Dermis blood vessel endothelial cell (primary cell): ENCODE data around the gene PILRB. TPM values are rescaled to one million over a fixed set of nuclear protein-coding genes. Genes with fewer than 3 reads are reported as not detected.

Experiments
- DNase-seq: peaks from one replicate; pipeline ENCODE4 v3.0.0; 2010
- total RNA-seq: library from RNA; depleted of rRNA; stranded (reverse); fragments of >200 nt; gene quantifications from 2 replicates; pipeline ENCODE4 v1.2.3, GENCODE V29; 2014

PILRB gene
- total RNA-seq, 1 donor from 2014 or later = 17.0 TPM

GRCh38 chr7:100407285-100408180 lies 49.6 kb downstream of the PILRB start:
- peak; percentile 84 for DNase-seq

DNA sequence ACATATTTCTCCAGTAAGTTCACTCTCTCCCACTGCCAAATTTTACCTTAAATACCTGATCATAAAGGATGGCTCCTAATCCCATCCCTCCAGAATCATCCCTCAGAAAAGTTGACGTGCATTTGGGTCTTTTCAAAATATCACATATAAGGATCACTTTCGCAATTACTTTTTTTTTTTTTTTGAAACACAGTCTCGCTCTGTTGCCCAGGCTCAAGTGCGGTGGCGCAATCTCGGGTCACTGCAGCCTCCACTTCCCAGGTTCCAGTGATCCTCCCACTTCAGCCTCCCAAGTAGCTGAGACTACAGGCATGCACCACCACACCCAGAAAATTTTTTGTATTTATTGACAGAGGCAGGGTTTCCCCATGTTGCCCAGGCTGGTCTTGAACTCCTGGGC lies 53.2 kb downstream of the PILRB start:
- DNase-seq = no peak

GRCh38 chr7:100413346-100413745 lies 55.4 kb downstream of the PILRB start:
- no peak for DNase-seq

- DNase-seq = no peak
These were observed 56.0 kb downstream of the PILRB start for GRCh38 chr7:100413889-100414288.

- DNase-seq = no peak
These were observed 57.5 kb downstream of the PILRB start for GRCh38 chr7:100415448-100415847.

Other genes starting within 250 kb of the PILRB start
- gene TAF6, start 238.8 kb upstream of the PILRB start, total RNA-seq = 37.1 and 78.6 TPM in 2 replicates
- 31.2 and 39.5 TPM in 2 replicates for gene CNPY4, start 238.5 kb upstream of the PILRB start, total RNA-seq
- 2.4 and 3.7 TPM in 2 replicates for gene MBLAC1, start 231.2 kb upstream of the PILRB start, total RNA-seq
- gene LAMTOR4, start 209.2 kb upstream of the PILRB start, total RNA-seq = 55.1 and 133 TPM in 2 replicates
- 4.1 and 4.7 TPM in 2 replicates for gene TRAPPC14, start 199.4 kb upstream of the PILRB start, total RNA-seq
- gene GAL3ST4, start 189.5 kb upstream of the PILRB start, total RNA-seq = 0.17 and 0.88 TPM in 2 replicates
- 2.8 and 4.4 TPM in 2 replicates for gene GPC2, start 180.7 kb upstream of the PILRB start, total RNA-seq
- gene STAG3, start 180.2 kb upstream of the PILRB start, total RNA-seq = 0.17 and 0.23 TPM in 2 replicates
- not detected in 2 replicates for gene PVRIG, start 138.2 kb upstream of the PILRB start, total RNA-seq
- gene SPDYE3, start 50.4 kb upstream of the PILRB start, total RNA-seq = not detected in 2 replicates
- 0.68 TPM in 1 of 2 replicates, not detected in the other for gene PILRA, start 15.4 kb downstream of the PILRB start, total RNA-seq
- 0.51 and 0.98 TPM in 2 replicates for gene ZCWPW1, start 70.6 kb downstream of the PILRB start, total RNA-seq
- gene MEPCE, start 71.7 kb downstream of the PILRB start, total RNA-seq = 54.3 and 56.5 TPM in 2 replicates
- gene PPP1R35, start 78.4 kb downstream of the PILRB start, total RNA-seq = 19.3 and 28.1 TPM in 2 replicates
- 0.34 and 0.93 TPM in 2 replicates for gene SPACDR, start 106.1 kb downstream of the PILRB start, total RNA-seq
- gene TSC22D4, start 121.1 kb downstream of the PILRB start, total RNA-seq = 32.3 and 44.2 TPM in 2 replicates
- 4.3 and 5.4 TPM in 2 replicates for gene NYAP1, start 125.8 kb downstream of the PILRB start, total RNA-seq
- 49.5 and 62.2 TPM in 2 replicates for gene AGFG2, start 181.1 kb downstream of the PILRB start, total RNA-seq
- gene SAP25, start 215.8 kb downstream of the PILRB start, total RNA-seq = not detected in 2 replicates
- gene LRCH4, start 228.0 kb downstream of the PILRB start, total RNA-seq = 12.1 and 20.3 TPM in 2 replicates
- 0.60 TPM in 1 of 2 replicates, not detected in the other for gene FBXO24, start 228.2 kb downstream of the PILRB start, total RNA-seq
- 0.51 and 0.56 TPM in 2 replicates for gene PCOLCE, start 244.2 kb downstream of the PILRB start, total RNA-seq